H9 (cell line): ENCODE data around the gene BEND5. TPM values are rescaled to one million over a fixed set of nuclear protein-coding genes. Genes with fewer than 3 reads are reported as not detected.

Experiments
- DNase-seq: peaks from one replicate; pipeline ENCODE4 v3.0.0-alpha.2; 2017
- H2AFZ ChIP-seq: one replicate; pipeline ENCODE4 v1.6.1; 2013; ENCODE audit warnings: mild to moderate bottlenecking, low read length, control low read depth, moderate library complexity
- H2AK5ac ChIP-seq: 2 replicates; pipeline ENCODE4 v1.6.1; 2013; ENCODE audit warnings: low read length, control low read depth, mixed read lengths; ENCODE audit not compliant: insufficient read length
- H2BK120ac ChIP-seq: one replicate; pipeline ENCODE4 v1.6.1; 2013; ENCODE audit warnings: low read depth, mild to moderate bottlenecking, low read length, control low read depth, inconsistent platforms; ENCODE audit not compliant: poor library complexity, severe bottlenecking
- H2BK12ac ChIP-seq: 2 replicates; pipeline ENCODE4 v1.6.1; 2013; ENCODE audit warnings: low read length, control low read depth, mixed read lengths, low read depth; ENCODE audit not compliant: insufficient read length
- H2BK15ac ChIP-seq: 2 replicates; pipeline ENCODE4 v1.6.1; 2013; ENCODE audit warnings: low read depth, low read length, control low read depth
- H2BK20ac ChIP-seq: one replicate; pipeline ENCODE4 v1.6.1; 2013; ENCODE audit warnings: low read depth, mild to moderate bottlenecking, low read length, control low read depth, inconsistent platforms; ENCODE audit not compliant: poor library complexity, severe bottlenecking
- H2BK5ac ChIP-seq: 2 replicates; pipeline ENCODE4 v1.6.1; 2013; ENCODE audit warnings: low read length, control low read depth, mixed read lengths; ENCODE audit not compliant: insufficient read length
- H3K14ac ChIP-seq: 2 replicates; pipeline ENCODE4 v1.6.1; 2013; ENCODE audit warnings: low read length, control low read depth; ENCODE audit not compliant: insufficient read depth
- H3K18ac ChIP-seq: 2 replicates; pipeline ENCODE4 v1.6.1; 2013; ENCODE audit warnings: low read depth, mild to moderate bottlenecking, mixed read lengths, low read length, control low read depth; ENCODE audit not compliant: insufficient read length
- H3K23ac ChIP-seq: 2 replicates; pipeline ENCODE4 v1.6.1; 2013; ENCODE audit warnings: low read length, control low read depth, mixed read lengths, low read depth; ENCODE audit not compliant: insufficient read length
- H3K23me2 ChIP-seq: 2 replicates; pipeline ENCODE4 v1.6.1; 2013; ENCODE audit warnings: low read depth, mild to moderate bottlenecking, mixed read lengths, low read length, control low read depth; ENCODE audit not compliant: insufficient read length, poor library complexity, severe bottlenecking
- H3K27ac ChIP-seq: 2 replicates; pipeline ENCODE4 v1.5.1; 2013; ENCODE audit warnings: low read length, control low read depth, mixed read lengths, low read depth; ENCODE audit not compliant: insufficient read length
- H3K27me3 ChIP-seq: 2 replicates; pipeline ENCODE4 v1.6.1; 2013; ENCODE audit warnings: low read length, control low read depth, inconsistent platforms; ENCODE audit not compliant: insufficient read depth
- H3K4ac ChIP-seq: 2 replicates; pipeline ENCODE4 v1.6.1; 2013; ENCODE audit warnings: low read depth, mild to moderate bottlenecking, control low read depth, inconsistent platforms, low read length, moderate library complexity
- H3K4me1 ChIP-seq: 2 replicates; pipeline ENCODE4 v1.6.1; 2013; ENCODE audit warnings: low read length, control low read depth, inconsistent platforms; ENCODE audit not compliant: insufficient read depth
- H3K4me2 ChIP-seq: 2 replicates; pipeline ENCODE4 v1.6.1; 2013; ENCODE audit warnings: low read length, control low read depth, mixed read lengths; ENCODE audit not compliant: insufficient read length, insufficient read depth
- H3K56ac ChIP-seq: 2 replicates; pipeline ENCODE4 v1.6.1; 2013; ENCODE audit warnings: low read depth, mild to moderate bottlenecking, mixed read lengths, low read length, control low read depth; ENCODE audit not compliant: insufficient read length
- H3K79me1 ChIP-seq: 2 replicates; pipeline ENCODE4 v1.6.1; 2013; ENCODE audit warnings: low read depth, mild to moderate bottlenecking, moderate library complexity, low read length, control low read depth, inconsistent platforms; ENCODE audit not compliant: insufficient read depth, poor library complexity, severe bottlenecking
- H3K79me2 ChIP-seq: 2 replicates; pipeline ENCODE4 v1.6.1; 2013; ENCODE audit warnings: low read length, control low read depth, inconsistent platforms; ENCODE audit not compliant: insufficient read depth
- H3K9ac ChIP-seq: 2 replicates; pipeline ENCODE4 v1.6.1; 2013; ENCODE audit warnings: low read length, control low read depth, mixed read lengths; ENCODE audit not compliant: insufficient read length; ENCODE audit errors: extremely low read depth
- H3K9me3 ChIP-seq: one replicate; pipeline ENCODE4 v1.6.1; 2013; ENCODE audit warnings: low read depth, low read length, inconsistent platforms; ENCODE audit not compliant: control insufficient read depth
- H3T11ph ChIP-seq: one replicate; pipeline ENCODE4 v1.6.1; 2013; ENCODE audit warnings: mild to moderate bottlenecking, low read length, control low read depth, inconsistent platforms
- H4K20me1 ChIP-seq: one replicate; pipeline ENCODE4 v1.6.1; 2013; ENCODE audit not compliant: control insufficient read depth, insufficient read length, insufficient read depth
- H4K5ac ChIP-seq: 2 replicates; pipeline ENCODE4 v1.6.1; 2013; ENCODE audit warnings: low read depth, mild to moderate bottlenecking, mixed read lengths, low read length, control low read depth; ENCODE audit not compliant: insufficient read length
- H4K8ac ChIP-seq: replicated peaks from 2 replicates; pipeline ENCODE4 v1.6.1; 2013; ENCODE audit warnings: low read length, control low read depth, mixed read lengths, low read depth; ENCODE audit not compliant: insufficient read length
- H4K91ac ChIP-seq: 2 replicates; pipeline ENCODE4 v1.6.1; 2013; ENCODE audit warnings: low read depth, mild to moderate bottlenecking, moderate library complexity, mixed read lengths, low read length, control low read depth; ENCODE audit not compliant: insufficient read length
- H3K27ac Mint-ChIP-seq, 3 experiments: 2 replicates in 2 of 3; 3 replicates in 1 of 3; pipeline ENCODE4 v1.8.0; 2020 to 2021; ENCODE audit warnings: mixed read lengths in 3 of 3, mild to moderate bottlenecking in 1 of 3, moderate library complexity in 1 of 3
- H3K27me3 Mint-ChIP-seq: 2 replicates; pipeline ENCODE4 v1.8.0; 2021; ENCODE audit warnings: low read depth, mild to moderate bottlenecking, moderate library complexity, mixed read lengths
- H3K36me3 Mint-ChIP-seq, 3 experiments: 2 replicates in 2 of 3; 3 replicates in 1 of 3; pipeline ENCODE4 v1.8.0; 2020 to 2021; ENCODE audit warnings: low read depth in 3 of 3, mixed read lengths in 3 of 3; ENCODE audit not compliant: insufficient read depth in 1 of 3
- H3K4me1 Mint-ChIP-seq, 2 experiments: 2 replicates each; pipeline ENCODE4 v1.8.0; 2020; ENCODE audit warnings: mixed read lengths in 2 of 2
- H3K4me3 Mint-ChIP-seq, 2 experiments: 2 replicates in 1 of 2; 3 replicates in 1 of 2; pipeline ENCODE4 v1.8.0; 2020 to 2021; ENCODE audit warnings: mild to moderate bottlenecking in 2 of 2, mixed read lengths in 2 of 2, moderate library complexity in 1 of 2
- H3K9me3 Mint-ChIP-seq, 2 experiments: 2 replicates in 1 of 2; 3 replicates in 1 of 2; pipeline ENCODE4 v1.8.0; 2020; ENCODE audit warnings: mild to moderate bottlenecking in 2 of 2, mixed read lengths in 2 of 2, moderate library complexity in 1 of 2
- WGBS: extraction: QIAGEN DNeasy Blood & Tissue Kit; methylation state at CpG from one replicate; pipeline ENCODE4 v1.1.7; 2013; ENCODE audit warnings: missing lambda C conversion rate, low lambda C conversion rate, mixed read lengths; ENCODE audit not compliant: insufficient read length; ENCODE audit errors: extremely low coverage; 5-methylcytosine and 5-hydroxymethylcytosine counted together
- total RNA-seq: library from RNA; stranded (reverse); gene quantifications from 2 replicates; pipeline ENCODE4 v1.2.1, GENCODE V29; 2021
- TF ChIP-seq, protein P1 (sequence below): fragments of 200-600 bp; sonication (generic); conservative IDR thresholded peaks from 3 replicates; pipeline ENCODE4 v1.8.0; 2021; ENCODE audit warnings: antibody characterized with exemption, mild to moderate bottlenecking

The BEND5 gene
- total RNA-seq, 1 experiment from 2014 or later, result 4.8 TPM

DNA sequence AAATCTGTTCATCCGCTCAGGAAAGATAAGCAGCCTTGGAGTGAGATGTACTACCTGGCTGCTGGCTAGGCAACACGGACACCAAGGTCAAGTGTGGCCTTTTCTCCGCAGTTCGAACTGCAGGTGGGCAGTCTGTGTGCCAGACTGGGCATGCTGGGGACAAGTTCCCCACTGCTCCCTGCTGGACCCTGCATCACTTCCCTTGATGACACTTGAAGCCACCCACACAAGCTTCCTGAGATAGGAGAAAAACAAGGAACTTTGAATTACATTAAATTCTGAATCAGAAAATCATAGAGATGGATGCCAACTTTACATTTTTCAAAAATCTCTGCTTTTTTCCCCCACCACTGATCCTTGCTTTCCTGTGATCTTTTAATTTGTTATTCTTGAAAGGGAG lies 38.3 kb downstream of the BEND5 start:
- H3K4ac ChIP-seq, result no peak overlapping the region
- H2BK20ac ChIP-seq, result no peak overlapping the region
- H3K4me2 ChIP-seq, result no peak overlapping the region
- no peak overlapping the region for H2AK5ac ChIP-seq
- H4K5ac ChIP-seq, result no peak overlapping the region
- H3K18ac ChIP-seq, result no peak overlapping the region
- DNase-seq, result no peak
- H4K8ac ChIP-seq, result no peak overlapping the region
- Mint-ChIP-seq H3K9me3 (no peaks in the 10 kb centered on the region), H3K4me3 (no peak overlapping the region), H3K27ac (no peak overlapping the region), H3K4me1 (peaks cover 16% of the 10 kb centered on the region in 2 experiments), H3K36me3 (peaks cover 8 to 23% (median 22%) of the 10 kb centered on the region in 3 experiments; a peak in 6 of 7 replicates), H3K27me3 (no peaks in the 10 kb centered on the region)
- H2BK5ac ChIP-seq, result no peak overlapping the region
- no peaks in the 10 kb centered on the region for H3K23me2 ChIP-seq
- 0 out of 2 replicates have a peak, but pooled peaks cover 3% of the 10 kb centered on the region for H3K4me1 ChIP-seq
- no peak overlapping the region for H2BK120ac ChIP-seq
- H3K14ac ChIP-seq, result no peak overlapping the region; the same call in 1 of the 2 replicates
- H2BK15ac ChIP-seq, result no peak overlapping the region
- TF ChIP-seq, protein P1, sequence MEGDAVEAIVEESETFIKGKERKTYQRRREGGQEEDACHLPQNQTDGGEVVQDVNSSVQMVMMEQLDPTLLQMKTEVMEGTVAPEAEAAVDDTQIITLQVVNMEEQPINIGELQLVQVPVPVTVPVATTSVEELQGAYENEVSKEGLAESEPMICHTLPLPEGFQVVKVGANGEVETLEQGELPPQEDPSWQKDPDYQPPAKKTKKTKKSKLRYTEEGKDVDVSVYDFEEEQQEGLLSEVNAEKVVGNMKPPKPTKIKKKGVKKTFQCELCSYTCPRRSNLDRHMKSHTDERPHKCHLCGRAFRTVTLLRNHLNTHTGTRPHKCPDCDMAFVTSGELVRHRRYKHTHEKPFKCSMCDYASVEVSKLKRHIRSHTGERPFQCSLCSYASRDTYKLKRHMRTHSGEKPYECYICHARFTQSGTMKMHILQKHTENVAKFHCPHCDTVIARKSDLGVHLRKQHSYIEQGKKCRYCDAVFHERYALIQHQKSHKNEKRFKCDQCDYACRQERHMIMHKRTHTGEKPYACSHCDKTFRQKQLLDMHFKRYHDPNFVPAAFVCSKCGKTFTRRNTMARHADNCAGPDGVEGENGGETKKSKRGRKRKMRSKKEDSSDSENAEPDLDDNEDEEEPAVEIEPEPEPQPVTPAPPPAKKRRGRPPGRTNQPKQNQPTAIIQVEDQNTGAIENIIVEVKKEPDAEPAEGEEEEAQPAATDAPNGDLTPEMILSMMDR, result no peak
- H4K20me1 ChIP-seq, result no peaks in the 10 kb centered on the region
- H3K27ac ChIP-seq, result no peak overlapping the region
- no peak overlapping the region for H3T11ph ChIP-seq
- H2BK12ac ChIP-seq, result no peak overlapping the region
- H3K9ac ChIP-seq, result no peak overlapping the region
- no peaks in the 10 kb centered on the region for H3K9me3 ChIP-seq
- no peaks in the 10 kb centered on the region for H3K27me3 ChIP-seq
- H4K91ac ChIP-seq, result no peak overlapping the region
- no peak overlapping the region for H2AFZ ChIP-seq
- no peak overlapping the region for H3K56ac ChIP-seq
- no peaks in the 10 kb centered on the region for H3K79me2 ChIP-seq
- no peak overlapping the region for H3K23ac ChIP-seq
- WGBS, result no CpG with 5 or more reads among the region's 4 CpGs
- no peaks in the 10 kb centered on the region for H3K79me1 ChIP-seq
